HCT116 (cell line): ENCODE data around the gene ABLIM1. TPM values are rescaled to one million over a fixed set of nuclear protein-coding genes. Genes with fewer than 3 reads are reported as not detected.

ENCODE experiments used
- ATAC-seq: fragments of 200-7000 bp; cut with Tn5 transposase; 2 replicates; pipeline ENCODE4 v1.9.1; 2020; ENCODE audit warnings: mild to moderate bottlenecking, moderate library complexity
- BruUV-seq: library from RNA; stranded (reverse); fragments of 400-500 nt; replicated peaks from 2 replicates; lab custom pipeline; 2021; lab: Mats Ljungman, UMichigan
- CTCF ChIA-PET: fragments of 300-600 bp; sonication (Branson Sonifier 250); formaldehyde crosslinking; loops from one replicate; lab custom pipeline; 2021; ENCODE audit warnings: antibody characterized with exemption; lab: Charles Lee
- POLR2A ChIA-PET: fragments of 300-600, 350-600 bp; sonication (Branson Sonifier 250); formaldehyde crosslinking; loops from one replicate; lab custom pipeline; 2021; ENCODE audit warnings: antibody characterized with exemption; lab: Charles Lee
- RAD21 ChIA-PET, 2 experiments: fragments of 300-600 bp; sonication (Branson Sonifier 250); formaldehyde crosslinking; loops; one replicate each; lab custom pipeline; 2023; ENCODE audit warnings: low total read pairs in 2 of 2; ENCODE audit not compliant: uncharacterized antibody in 2 of 2, unreplicated experiment in 2 of 2, low non-redundant PET in 1 of 2; lab: Charles Lee
- DNase-seq: peaks from one replicate; pipeline ENCODE4 v3.0.0-alpha.2; 2010; ENCODE audit warnings: low read depth, low spot score
- H2AFZ ChIP-seq: fragments of 200-600 bp; shearing (Covaris generic), sonication (generic); 2 replicates; pipeline ENCODE4 v1.6.1; 2017; ENCODE audit warnings: low read depth, mixed run types, mixed read lengths, antibody characterized with exemption, low read length; ENCODE audit not compliant: poor library complexity, severe bottlenecking
- H3K27ac ChIP-seq: 2 replicates; pipeline ENCODE4 v1.5.1; 2012; ENCODE audit warnings: low read depth, low read length
- H3K27me3 ChIP-seq: fragments of 200-600 bp; sonication (generic); 2 replicates; pipeline ENCODE4 v1.6.1; 2016; ENCODE audit warnings: mixed run types, low read length, mixed read lengths; ENCODE audit not compliant: insufficient read depth
- H3K36me3 ChIP-seq, 2 experiments: fragments of 200-500 bp in 1 of 2; fragments of 200-600 bp in 1 of 2; sonication (Bioruptor generic) in 1 of 2; sonication (generic) in 1 of 2; 2 replicates each; pipeline versions ENCODE4 v1.5.1 to v1.6.1; 2014 to 2016; ENCODE audit warnings: low read length in 2 of 2, inconsistent platforms in 1 of 2, mixed read lengths in 1 of 2, mixed run types in 1 of 2; ENCODE audit not compliant: insufficient read depth in 2 of 2, control insufficient read depth in 1 of 2
- H3K4me1 ChIP-seq, 2 experiments: fragments of 200-600 bp in 1 of 2; sonication (generic) in 1 of 2; 2 replicates each; pipeline versions ENCODE4 v1.5.1 to v1.6.1; 2012 to 2017; ENCODE audit warnings: low read length in 2 of 2, inconsistent platforms in 1 of 2, mild to moderate bottlenecking in 1 of 2, mixed read lengths in 1 of 2, mixed run types in 1 of 2, moderate library complexity in 1 of 2; ENCODE audit not compliant: insufficient read depth in 2 of 2, control insufficient read depth in 1 of 2
- H3K4me2 ChIP-seq: fragments of 200-600 bp; sonication (generic); 2 replicates; pipeline ENCODE4 v1.6.1; 2017; ENCODE audit warnings: mixed run types, low read length, mixed read lengths
- H3K4me3 ChIP-seq, 2 experiments: fragments of 200-600 bp in 1 of 2; sonication (generic) in 1 of 2; replicated peaks in 1 of 2; 2 replicates each; pipeline ENCODE4 v1.5.1; 2011 to 2016; ENCODE audit warnings: low read length in 2 of 2, control low read depth in 1 of 2, low read depth in 1 of 2, mild to moderate bottlenecking in 1 of 2, mixed read lengths in 1 of 2, mixed run types in 1 of 2
- H3K79me2 ChIP-seq: fragments of 200-600 bp; sonication (generic); 2 replicates; pipeline ENCODE4 v1.6.1; 2017; ENCODE audit warnings: mild to moderate bottlenecking, mixed run types, low read length, moderate library complexity, mixed read lengths; ENCODE audit not compliant: insufficient read depth
- H3K9ac ChIP-seq: fragments of 200-600 bp; sonication (generic); 2 replicates; pipeline ENCODE4 v1.6.1; 2016; ENCODE audit warnings: low read length, mixed read lengths
- H3K9me2 ChIP-seq: fragments of 200-600 bp; sonication (generic), shearing (Covaris generic); 2 replicates; pipeline ENCODE4 v1.6.1; 2017; ENCODE audit warnings: mixed run types, mild to moderate bottlenecking, moderate library complexity; ENCODE audit not compliant: insufficient read depth
- H3K9me3 ChIP-seq, 2 experiments: fragments of 200-500 bp in 1 of 2; fragments of 200-600 bp in 1 of 2; sonication (Bioruptor generic) in 1 of 2; sonication (generic) in 1 of 2; 2 replicates each; pipeline ENCODE4 v1.6.1; 2014 to 2017; ENCODE audit warnings: low read length in 2 of 2, mixed read lengths in 2 of 2, inconsistent platforms in 1 of 2, low read depth in 1 of 2, mild to moderate bottlenecking in 1 of 2, mixed run types in 1 of 2, moderate library complexity in 1 of 2; ENCODE audit not compliant: control insufficient read depth in 1 of 2, insufficient read depth in 1 of 2
- H4K20me1 ChIP-seq: fragments of 200-600 bp; sonication (generic), shearing (Covaris generic); 2 replicates; pipeline ENCODE4 v1.6.1; 2017; ENCODE audit warnings: mixed run types, mild to moderate bottlenecking, moderate library complexity; ENCODE audit not compliant: insufficient read depth
- ELF1 ChIP-seq: IDR thresholded peaks from 2 replicates; pipeline ENCODE4 v1.6.1; 2012; ENCODE audit warnings: low read depth, borderline replicate concordance
- POLR2A ChIP-seq: IDR thresholded peaks from 2 replicates; pipeline ENCODE4 v1.7.0; 2011; ENCODE audit warnings: borderline replicate concordance; ENCODE audit not compliant: insufficient read depth, insufficient read length; ENCODE audit errors: extremely low read depth
- POLR2AphosphoS5 ChIP-seq: IDR thresholded peaks from 2 replicates; pipeline ENCODE4 v1.6.1; 2011; ENCODE audit warnings: mild to moderate bottlenecking, low read depth, low read length, moderate library complexity
- SIN3A ChIP-seq: IDR thresholded peaks from 2 replicates; pipeline ENCODE4 v1.6.1; 2012; ENCODE audit warnings: low read depth
- intact Hi-C: fragments of 100-400 bp; cut with micrococcal nuclease; formaldehyde crosslinking; loops from 2 replicates; pipeline ENCODE4 v1.10.0; 2022
- total RNA-seq: library from RNA; stranded (reverse); gene quantifications from one replicate; pipeline ENCODE4 v1.2.1, GENCODE V29; 2021; ENCODE audit not compliant: unreplicated experiment
- TF ChIP-seq, protein P1 (sequence below): IDR thresholded peaks from 2 replicates; pipeline ENCODE4 v1.6.1; 2012
- TF ChIP-seq, protein P2 (sequence below): IDR thresholded peaks from 2 replicates; pipeline ENCODE4 v1.6.1; 2011; ENCODE audit warnings: mild to moderate bottlenecking, low read length, moderate library complexity; ENCODE audit not compliant: insufficient replicate concordance; ENCODE audit errors: extremely low read depth

Gene ABLIM1
- total RNA-seq, 1 experiment from 2014 or later: 96.2 TPM

DNA sequence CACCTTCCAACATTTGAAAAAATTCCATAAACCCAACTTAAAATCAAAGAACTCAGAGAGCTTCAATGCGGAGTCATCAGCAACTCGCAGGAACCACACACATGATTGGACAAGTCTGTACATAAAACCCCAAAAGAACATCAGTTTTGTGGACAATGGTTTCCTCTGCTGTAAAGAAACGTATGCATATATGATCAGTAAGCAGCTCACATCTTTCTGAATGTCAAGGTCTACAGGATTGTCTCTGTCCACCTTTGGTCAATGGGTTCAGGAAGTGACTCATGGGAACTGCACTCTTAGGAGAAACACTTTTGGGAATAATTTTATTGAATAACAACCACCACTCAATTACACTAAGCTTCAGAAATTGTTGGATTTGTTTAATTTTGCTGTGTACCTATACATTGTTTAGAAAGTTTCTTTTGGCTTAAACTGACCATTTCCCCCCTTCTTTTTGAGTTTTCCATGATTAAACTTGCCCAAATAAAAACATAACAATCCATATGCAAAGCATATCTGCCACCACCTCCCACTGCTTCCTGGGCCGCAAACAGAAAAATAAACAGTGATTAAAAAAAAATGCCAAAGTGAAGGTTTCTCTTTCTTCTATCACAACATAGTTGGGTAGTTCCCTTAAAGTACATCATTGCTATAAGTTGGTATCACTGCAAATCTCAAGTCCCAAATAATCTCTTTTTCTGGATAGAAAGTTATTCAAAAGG, 226.5 kb downstream of the ABLIM1 start (continued):
- TF ChIP-seq, protein P1, sequence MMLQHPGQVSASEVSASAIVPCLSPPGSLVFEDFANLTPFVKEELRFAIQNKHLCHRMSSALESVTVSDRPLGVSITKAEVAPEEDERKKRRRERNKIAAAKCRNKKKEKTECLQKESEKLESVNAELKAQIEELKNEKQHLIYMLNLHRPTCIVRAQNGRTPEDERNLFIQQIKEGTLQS: no peak
- TF ChIP-seq, protein P2, sequence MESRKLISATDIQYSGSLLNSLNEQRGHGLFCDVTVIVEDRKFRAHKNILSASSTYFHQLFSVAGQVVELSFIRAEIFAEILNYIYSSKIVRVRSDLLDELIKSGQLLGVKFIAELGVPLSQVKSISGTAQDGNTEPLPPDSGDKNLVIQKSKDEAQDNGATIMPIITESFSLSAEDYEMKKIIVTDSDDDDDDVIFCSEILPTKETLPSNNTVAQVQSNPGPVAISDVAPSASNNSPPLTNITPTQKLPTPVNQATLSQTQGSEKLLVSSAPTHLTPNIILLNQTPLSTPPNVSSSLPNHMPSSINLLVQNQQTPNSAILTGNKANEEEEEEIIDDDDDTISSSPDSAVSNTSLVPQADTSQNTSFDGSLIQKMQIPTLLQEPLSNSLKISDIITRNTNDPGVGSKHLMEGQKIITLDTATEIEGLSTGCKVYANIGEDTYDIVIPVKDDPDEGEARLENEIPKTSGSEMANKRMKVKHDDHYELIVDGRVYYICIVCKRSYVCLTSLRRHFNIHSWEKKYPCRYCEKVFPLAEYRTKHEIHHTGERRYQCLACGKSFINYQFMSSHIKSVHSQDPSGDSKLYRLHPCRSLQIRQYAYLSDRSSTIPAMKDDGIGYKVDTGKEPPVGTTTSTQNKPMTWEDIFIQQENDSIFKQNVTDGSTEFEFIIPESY: no peak
- TF ChIP-seq POLR2AphosphoS5: no peak

- ChIA-PET CTCF (interaction anchor here (1.0 to 2.0 kb wide), 3 partner anchors 28 to 127 kb away, joined by 3 to 4 read pairs (median 3); no protein-coding TSS in a partner anchor), POLR2A (no interaction called here), RAD21 (no interaction called here)
- no peak overlapping the region for H2AFZ ChIP-seq
- H3K9me2 ChIP-seq: no peaks in the 10 kb centered on the region
- H4K20me1 ChIP-seq: no peaks in the 10 kb centered on the region
- H3K79me2 ChIP-seq: no peaks in the 10 kb centered on the region
- no peak for DNase-seq
- no peak for ATAC-seq
- no peak overlapping the region for H3K4me3 ChIP-seq
- TF ChIP-seq SIN3A (no peak), POLR2A (no peak), ELF1 (no peak)
- no peak overlapping the region for H3K4me2 ChIP-seq
- H3K9me3 ChIP-seq: no peaks in the 10 kb centered on the region
- no peak overlapping the region for H3K27ac ChIP-seq
- no TSS peak for BruUV-seq
- H3K27me3 ChIP-seq: no peaks in the 10 kb centered on the region
- no peaks in the 10 kb centered on the region; a peak in 1 of 4 replicates for H3K36me3 ChIP-seq
- H3K4me1 ChIP-seq: no peaks in the 10 kb centered on the region
- H3K9ac ChIP-seq: no peak overlapping the region
- intact Hi-C loops: no loop called here
These were observed 227.2 kb downstream of the ABLIM1 start for GRCh38 chr10:114430688-114431413.
